Naive thymus-derived CD4-positive, alpha-beta T cell (primary cell): ENCODE data around the gene DHRS4L2. TPM values are rescaled to one million over a fixed set of nuclear protein-coding genes. Genes with fewer than 3 reads are reported as not detected.
A peak's percentile ranks its signal among the peaks of the same experiment; 100 is the strongest.
"Not testable (repeated sequence)": the region's sequence is repeated elsewhere in the genome, so short reads cannot be mapped to it uniquely, and the experiment has no call there.

Source experiments
- ATAC-seq: fragments of 150-1000 bp; cut with Tn5 transposase; 2 replicates; pipeline ENCODE4 v1.10.0; 2021; ENCODE audit warnings: mild to moderate bottlenecking, moderate library complexity
- CTCF ChIA-PET: fragments of 350-600 bp; sonication (Branson Sonifier 250); formaldehyde crosslinking; loops from one replicate; lab custom pipeline; 2021; ENCODE audit warnings: antibody characterized with exemption; lab: Charles Lee
- POLR2A ChIA-PET: fragments of 350-600 bp; sonication (Branson Sonifier 250); formaldehyde crosslinking; loops from one replicate; lab custom pipeline; 2021; ENCODE audit warnings: antibody characterized with exemption, inconsistent platforms; lab: Charles Lee
- DNase-seq, 9 donors: peaks; one replicate each; pipeline versions ENCODE4 v3.0.0 to v3.0.0-alpha.2; 2020 to 2022; ENCODE audit warnings: mixed read lengths in 1 of 9
- H3K27ac ChIP-seq: one replicate; pipeline ENCODE4 v1.7.0; 2013; ENCODE audit warnings: mild to moderate bottlenecking, low read depth, low read length, moderate library complexity
- H3K27me3 ChIP-seq, 2 donors: one replicate each; pipeline ENCODE4 v1.7.0; 2013; ENCODE audit warnings: low read length in 2 of 2, mild to moderate bottlenecking in 2 of 2, moderate library complexity in 2 of 2; ENCODE audit not compliant: control insufficient read depth in 2 of 2, insufficient read depth in 2 of 2
- H3K36me3 ChIP-seq, 3 experiments: 1 replicate in 2 of 3; 2 replicates in 1 of 3; pipeline ENCODE4 v1.7.0; 2013; ENCODE audit warnings: low read length in 3 of 3, mild to moderate bottlenecking in 3 of 3, moderate library complexity in 1 of 3; ENCODE audit not compliant: insufficient read depth in 3 of 3, control insufficient read depth in 2 of 3
- H3K4me1 ChIP-seq, 2 donors: one replicate each; pipeline ENCODE4 v1.7.0; 2013; ENCODE audit warnings: low read length in 2 of 2, mild to moderate bottlenecking in 2 of 2, moderate library complexity in 1 of 2; ENCODE audit not compliant: control insufficient read depth in 2 of 2, insufficient read depth in 2 of 2
- H3K4me3 ChIP-seq: 2 replicates; pipeline ENCODE4 v1.7.0; 2013; ENCODE audit warnings: mild to moderate bottlenecking, low read length
- H3K9me3 ChIP-seq, 3 experiments: 1 replicate in 2 of 3; 2 replicates in 1 of 3; pipeline ENCODE4 v1.7.0; 2013; ENCODE audit warnings: low read length in 3 of 3; ENCODE audit not compliant: control insufficient read depth in 2 of 3
- H3K27ac Mint-ChIP-seq, 9 donors: one replicate each; pipeline ENCODE4 v1.8.0; 2020 to 2022; ENCODE audit warnings: mixed read lengths in 9 of 9, mild to moderate bottlenecking in 8 of 9, moderate library complexity in 5 of 9, inconsistent platforms in 2 of 9
- H3K27me3 Mint-ChIP-seq, 5 donors: one replicate each; pipeline ENCODE4 v1.8.0; 2021 to 2022; ENCODE audit warnings: mixed read lengths in 5 of 5, mild to moderate bottlenecking in 1 of 5
- H3K36me3 Mint-ChIP-seq, 5 donors: one replicate each; pipeline ENCODE4 v1.8.0; 2020 to 2022; ENCODE audit warnings: mixed read lengths in 5 of 5, mild to moderate bottlenecking in 3 of 5, inconsistent platforms in 1 of 5
- H3K4me1 Mint-ChIP-seq, 7 donors: one replicate each; pipeline ENCODE4 v1.8.0; 2020 to 2022; ENCODE audit warnings: mixed read lengths in 7 of 7, mild to moderate bottlenecking in 3 of 7, inconsistent platforms in 1 of 7
- H3K4me3 Mint-ChIP-seq, 10 donors: one replicate each; pipeline ENCODE4 v1.8.0; 2020 to 2022; ENCODE audit warnings: mild to moderate bottlenecking in 10 of 10, mixed read lengths in 10 of 10, moderate library complexity in 6 of 10, inconsistent platforms in 2 of 10
- H3K9me3 Mint-ChIP-seq, 11 donors: one replicate each; pipeline ENCODE4 v1.8.0; 2020 to 2022; ENCODE audit warnings: mixed read lengths in 11 of 11, mild to moderate bottlenecking in 4 of 11, inconsistent platforms in 1 of 11, moderate library complexity in 1 of 11
- intact Hi-C, 2 donors: fragments of 100-400 bp; cut with micrococcal nuclease; formaldehyde crosslinking; loops; one replicate each; pipeline ENCODE4 v1.15.1; 2023
- polyA plus RNA-seq, 2 donors: library from polyadenylated mRNA; unstranded; fragments of 300-500 nt; fragmentation: Illumina TruSeq; gene quantifications; one replicate each; pipeline ENCODE4 v1.2.3, GENCODE V29; 2021
- total RNA-seq, 6 experiments: library from RNA in 5 of 6; stranded (reverse) in 5 of 6; gene quantifications; 1 replicate in 5 of 6; 2 replicates in 1 of 6; pipeline ENCODE4 v1.2.3 and lab custom pipeline; 2021 to 2026

Gene DHRS4L2
- total RNA-seq (10 to 100 TPM; 11.0 to 25.7 (median 16.8) TPM), polyA plus RNA-seq (10 to 100 TPM; 11.7 to 21.0 TPM), total RNA-seq (lab: John Stamatoyannopoulos, UW) (7.5 reads per million, percentile 31 among the genes with 10 or more reads in this experiment)

DNA sequence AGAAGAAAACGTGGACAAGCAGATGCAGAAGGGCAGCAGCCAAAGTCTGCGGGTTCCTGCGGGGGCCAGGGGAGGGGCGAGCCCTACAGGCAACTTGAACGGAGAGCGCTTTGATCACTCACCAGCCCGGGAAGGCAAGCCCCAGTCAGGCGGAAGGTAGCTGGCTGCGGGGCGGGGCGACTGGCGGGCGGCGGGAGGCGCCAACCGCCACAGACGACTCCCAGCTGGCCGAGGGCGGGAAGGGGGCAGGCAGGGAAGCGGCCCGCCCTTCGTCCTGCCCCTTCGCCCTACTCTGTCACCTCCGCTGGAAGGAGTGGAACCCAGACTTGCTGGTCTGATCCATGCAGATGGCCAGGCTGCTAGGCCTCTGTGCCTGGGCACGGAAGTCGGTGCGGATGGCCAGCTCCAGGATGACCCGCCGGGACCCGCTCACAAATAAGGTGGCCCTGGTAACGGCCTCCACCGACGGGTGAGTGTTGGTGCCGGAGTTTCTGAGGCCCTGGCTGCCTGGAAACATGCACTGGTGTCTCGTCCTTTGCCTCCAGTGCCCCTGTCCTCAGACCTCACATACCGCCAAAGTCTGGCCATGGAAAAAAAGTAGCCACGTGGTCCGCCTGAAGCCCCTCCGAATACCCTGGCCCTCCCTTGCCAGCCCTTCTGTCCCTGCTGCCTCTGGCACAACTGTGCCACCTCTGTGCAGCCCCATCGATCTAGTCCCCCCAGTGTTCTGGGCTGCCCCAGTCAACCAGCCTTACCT lies at the start of gene DHRS4L2:
TSS of gene DHRS4L2 (plus strand) at position 323 of the 757 bp plus-strand sequence. CDS start at position 342, 19 bp downstream.
- H3K36me3 ChIP-seq, H3K9me3 ChIP-seq, POLR2A ChIA-PET, H3K9me3 Mint-ChIP-seq, CTCF ChIA-PET, H3K36me3 Mint-ChIP-seq, H3K27me3 Mint-ChIP-seq, H3K4me1 ChIP-seq, H3K27me3 ChIP-seq: not testable (repeated sequence)
- Histone ChIP-seq H3K27ac (peak within 1 kb of the TSS; percentile 47), H3K4me3 (peak within 1 kb of the TSS; percentile 43)
- peak; percentile 94 for ATAC-seq
- peak; percentile 52 to 91 (median 64) for DNase-seq
- Mint-ChIP-seq H3K4me1 (peaks cover 7 to 32% (median 22%) of the 10 kb centered on the region in 7 donors), H3K27ac (peak within 1 kb of the TSS; percentile 51 to 92 (median 84)), H3K4me3 (peak within 1 kb of the TSS; percentile 73 to 89 (median 80))
- intact Hi-C loops: loop anchor here (1.0 to 5.0 kb wide), 3 partner anchors 48 to 106 kb away; partner anchors contain the start of gene PCK2 (in 1 of the 2)

DNA sequence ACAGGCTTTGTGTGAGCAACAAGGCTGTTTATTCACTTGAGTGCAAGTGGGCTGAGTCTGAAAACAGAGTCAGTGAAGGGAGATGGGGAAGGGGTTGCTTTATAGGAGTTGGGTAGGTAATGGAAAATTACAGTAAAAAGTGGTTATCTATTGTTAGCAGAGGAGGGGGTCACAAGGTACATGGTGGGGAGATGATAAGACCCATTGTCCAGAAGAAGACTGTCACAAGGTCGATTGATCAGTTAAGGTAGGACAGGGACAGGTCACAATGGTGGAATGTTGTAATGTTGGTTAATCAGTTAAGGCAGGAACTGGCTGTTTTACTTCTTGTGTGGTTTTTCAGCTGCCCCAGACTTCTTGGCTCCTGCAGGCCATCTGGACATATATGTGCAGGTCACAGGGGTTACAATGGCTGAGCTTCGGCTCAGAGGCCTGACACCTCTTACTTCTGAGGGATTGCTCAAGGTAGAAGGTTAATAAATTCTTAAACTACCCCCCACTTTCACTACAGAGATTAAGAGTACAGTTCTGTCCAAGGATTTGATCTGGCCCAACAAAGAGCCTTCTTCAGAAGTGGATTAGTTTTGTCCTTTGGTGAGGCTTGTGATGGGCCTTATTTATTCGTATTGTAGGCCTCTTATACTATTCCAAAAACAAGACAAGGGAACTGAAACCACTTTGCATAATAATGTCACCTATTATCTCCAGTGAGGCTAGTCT lies 49.0 kb upstream of the DHRS4L2 start:
- Mint-ChIP-seq H3K4me3 (no peak overlapping the region), H3K36me3 (peaks cover 0 to 11% (median 0%) of the 10 kb centered on the region in 5 donors), H3K9me3 (no peaks in the 10 kb centered on the region), H3K27me3 (peaks cover 0 to 2% (median 0%) of the 10 kb centered on the region in 5 donors), H3K4me1 (peaks cover 0 to 18% (median 10%) of the 10 kb centered on the region in 7 donors), H3K27ac (peak overlapping the region in 2 of 9 donors; percentile 57 to 60)
- DNase-seq: no peak
- no peaks in the 10 kb centered on the region for H3K27me3 ChIP-seq
- intact Hi-C loops: no loop called here
- H3K27ac ChIP-seq: no peak overlapping the region
- no peak overlapping the region for H3K4me3 ChIP-seq
- no peaks in the 10 kb centered on the region for H3K9me3 ChIP-seq
- H3K36me3 ChIP-seq: peaks cover 0 to 11% (median 2%) of the 10 kb centered on the region in 3 experiments
- ChIA-PET CTCF (no interaction called here), POLR2A (no interaction called here)
- H3K4me1 ChIP-seq: no peaks in the 10 kb centered on the region
- no peak for ATAC-seq

DNA sequence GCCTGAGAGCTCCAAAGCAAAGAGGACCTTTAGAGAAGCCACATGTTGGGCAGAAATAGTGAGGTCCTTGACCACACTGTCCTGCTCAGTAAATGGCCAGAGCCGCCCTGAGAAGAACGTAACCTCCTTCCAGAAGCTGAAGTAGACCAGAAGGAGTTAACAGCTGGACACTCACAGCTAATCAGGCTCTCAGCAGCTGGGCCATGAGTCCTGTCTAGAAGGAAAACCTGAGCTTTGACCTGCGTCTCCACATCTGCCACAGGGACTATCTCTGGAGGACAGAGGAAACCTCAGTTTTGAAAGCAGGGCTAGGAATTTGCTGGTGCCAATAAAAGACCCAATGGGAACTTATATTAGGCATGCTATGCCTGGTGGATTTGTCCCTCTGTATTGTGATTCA lies 47.5 kb upstream of the DHRS4L2 start:
- no peaks in the 10 kb centered on the region for H3K4me1 ChIP-seq
- ChIA-PET CTCF (no interaction called here), POLR2A (no interaction called here)
- no peaks in the 10 kb centered on the region for H3K27me3 ChIP-seq
- no peaks in the 10 kb centered on the region for H3K9me3 Mint-ChIP-seq
- ATAC-seq (no peak), DNase-seq (no peak)
- peaks cover 0 to 23% (median 18%) of the 10 kb centered on the region in 7 donors for H3K4me1 Mint-ChIP-seq
- H3K27ac Mint-ChIP-seq: no peak overlapping the region
- no peak overlapping the region for H3K4me3 Mint-ChIP-seq
- intact Hi-C loops: no loop called here
- H3K27ac ChIP-seq: no peak overlapping the region
- no peak overlapping the region for H3K4me3 ChIP-seq
- H3K36me3 Mint-ChIP-seq: peaks cover 0 to 12% (median 0%) of the 10 kb centered on the region in 5 donors
- H3K9me3 ChIP-seq: no peaks in the 10 kb centered on the region
- peaks cover 0 to 11% (median 2%) of the 10 kb centered on the region in 3 experiments for H3K36me3 ChIP-seq
- H3K27me3 Mint-ChIP-seq: peaks cover 0 to 2% (median 0%) of the 10 kb centered on the region in 5 donors

DNA sequence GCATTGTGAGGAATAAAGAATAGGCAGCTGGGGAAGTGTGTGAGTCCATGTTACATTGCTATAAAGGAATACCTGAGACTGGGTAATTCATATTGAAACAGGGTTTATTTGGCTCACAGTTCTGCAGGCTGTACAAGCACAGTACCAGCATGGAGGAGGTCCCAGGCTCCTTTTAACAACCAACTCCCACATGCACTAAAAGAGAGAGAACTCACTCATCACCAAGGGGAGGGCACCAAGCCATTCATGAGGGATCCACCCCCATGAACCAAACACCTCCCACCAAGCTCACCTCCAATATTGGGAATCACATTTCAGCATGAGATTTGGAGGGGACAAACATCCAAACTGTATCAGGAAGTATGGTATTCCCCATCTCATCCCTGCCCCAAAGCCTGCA lies 47.1 kb upstream of the DHRS4L2 start:
- no peak overlapping the region for H3K4me3 Mint-ChIP-seq
- H3K9me3 Mint-ChIP-seq: no peaks in the 10 kb centered on the region
- H3K27me3 Mint-ChIP-seq: peaks cover 0 to 2% (median 0%) of the 10 kb centered on the region in 5 donors
- no peak for ATAC-seq
- peaks cover 0 to 27% (median 22%) of the 10 kb centered on the region in 7 donors for H3K4me1 Mint-ChIP-seq
- ChIA-PET POLR2A (interaction anchor here (0.6 kb wide), 1 partner anchor 469 kb away, joined by 3 read pairs; no protein-coding TSS in a partner anchor), CTCF (no interaction called here)
- Histone ChIP-seq H3K4me1 (no peaks in the 10 kb centered on the region), H3K27ac (no peak overlapping the region), H3K4me3 (no peak overlapping the region), H3K36me3 (peaks cover 0 to 11% (median 2%) of the 10 kb centered on the region in 3 experiments), H3K27me3 (no peaks in the 10 kb centered on the region), H3K9me3 (no peaks in the 10 kb centered on the region)
- intact Hi-C loops: no loop called here
- peak overlapping the region in 1 of 9 donors; percentile 46 for H3K27ac Mint-ChIP-seq
- H3K36me3 Mint-ChIP-seq: peaks cover 0 to 16% (median 0%) of the 10 kb centered on the region in 5 donors
- no peak for DNase-seq

DNA sequence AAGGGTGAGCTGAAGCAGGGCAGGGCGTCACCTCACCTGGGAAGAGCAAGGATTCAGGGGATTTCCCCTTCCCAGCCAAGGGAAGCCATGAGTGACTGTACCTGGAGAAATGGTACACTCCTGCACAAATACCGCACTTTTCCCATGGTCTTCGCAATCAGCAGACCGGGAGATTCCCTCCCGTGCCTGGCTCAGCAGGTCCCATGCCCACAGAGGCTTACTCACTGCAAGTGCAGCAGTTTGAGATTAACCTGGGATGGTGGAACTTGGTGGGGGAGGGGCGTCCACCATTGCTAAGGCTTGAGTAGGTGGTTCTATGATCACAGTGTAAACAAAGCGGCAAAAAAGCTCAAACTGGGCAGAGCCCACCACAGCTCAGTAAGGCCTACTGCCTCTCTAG lies 46.1 kb upstream of the DHRS4L2 start:
- peaks cover 0 to 36% (median 31%) of the 10 kb centered on the region in 7 donors for H3K4me1 Mint-ChIP-seq

DNA sequence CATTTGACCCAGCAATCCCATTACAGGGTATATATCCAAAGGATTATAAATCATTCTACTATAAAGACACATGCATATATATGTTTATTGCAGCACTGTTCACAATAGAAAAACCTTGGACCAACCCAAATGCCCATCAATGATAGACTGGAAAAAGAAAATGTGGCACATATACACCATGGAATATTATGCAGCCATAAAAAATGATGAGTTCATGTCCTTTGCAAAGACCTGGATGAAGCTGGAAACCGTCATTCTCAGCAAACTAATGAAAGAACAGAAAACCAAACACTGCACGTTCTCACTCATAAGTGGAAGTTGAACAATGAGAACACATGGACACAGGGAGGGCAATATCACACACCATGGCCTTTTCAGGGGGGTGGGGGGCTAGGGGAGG lies 39.7 kb upstream of the DHRS4L2 start:
- H3K27ac Mint-ChIP-seq, ATAC-seq, H3K4me3 ChIP-seq, H3K27me3 ChIP-seq, CTCF ChIA-PET, POLR2A ChIA-PET, H3K36me3 ChIP-seq, H3K9me3 ChIP-seq, DNase-seq, intact Hi-C loops, H3K27me3 Mint-ChIP-seq, H3K9me3 Mint-ChIP-seq, H3K27ac ChIP-seq: not testable (repeated sequence)
- peaks cover 0 to 27% (median 11%) of the 10 kb centered on the region in 5 donors for H3K36me3 Mint-ChIP-seq
- H3K4me1 Mint-ChIP-seq: peaks cover 14 to 61% (median 50%) of the 10 kb centered on the region in 7 donors
- peak overlapping the region in 1 of 10 donors; percentile 29 for H3K4me3 Mint-ChIP-seq
- peaks cover 4 to 15% of the 10 kb centered on the region in 2 donors for H3K4me1 ChIP-seq

More for the DNA sequence above, 46.1 kb upstream of the DHRS4L2 start:
- Histone ChIP-seq H3K36me3 (peaks cover 0 to 11% (median 2%) of the 10 kb centered on the region in 3 experiments), H3K4me3 (no peak overlapping the region), H3K9me3 (no peaks in the 10 kb centered on the region), H3K4me1 (no peaks in the 10 kb centered on the region), H3K27ac (no peak overlapping the region), H3K27me3 (no peaks in the 10 kb centered on the region)
- H3K9me3 Mint-ChIP-seq: no peaks in the 10 kb centered on the region
- ATAC-seq: no peak
- peaks cover 0 to 17% (median under 1%) of the 10 kb centered on the region in 5 donors for H3K36me3 Mint-ChIP-seq
- no peak overlapping the region for H3K27ac Mint-ChIP-seq
- POLR2A ChIA-PET: interaction anchor here (0.6 kb wide), 1 partner anchor 470 kb away, joined by 3 read pairs; no protein-coding TSS in a partner anchor
- no peaks in the 10 kb centered on the region for H3K27me3 Mint-ChIP-seq
- H3K4me3 Mint-ChIP-seq: no peak overlapping the region
- intact Hi-C loops: no loop called here
- CTCF ChIA-PET: no interaction called here
- DNase-seq: no peak
